HG02571 (cell line): ENCODE data around the gene ALPP.
"Not testable (repeated sequence)": the region's sequence is repeated elsewhere in the genome, so short reads cannot be mapped to it uniquely, and the experiment has no call there.

Experiments
- ATAC-seq: cut with Tn5 transposase; IDR thresholded peaks from one replicate; pipeline ENCODE4 v1.9.1; 2021; ENCODE audit warnings: mild to moderate bottlenecking, moderate library complexity; ENCODE audit not compliant: unreplicated experiment

ALPP gene

GRCh38 chr2:232419245-232420072 is 40.9 kb downstream of the ALPP start:
- no peak for ATAC-seq

- ATAC-seq: no peak
These were observed 41.5 kb downstream of the ALPP start for GRCh38 chr2:232420073-232420454.

- ATAC-seq: no peak
These were observed 42.1 kb downstream of the ALPP start for GRCh38 chr2:232420463-232421188.

GRCh38 chr2:232421189-232421785 is 42.7 kb downstream of the ALPP start:
- ATAC-seq: no peak

- ATAC-seq: no peak
These were observed 43.5 kb downstream of the ALPP start for GRCh38 chr2:232422051-232422450.

- ATAC-seq: not testable (repeated sequence)
These were observed 44.4 kb downstream of the ALPP start for GRCh38 chr2:232422996-232423395.

GRCh38 chr2:232423407-232423806 is 44.9 kb downstream of the ALPP start:
- ATAC-seq: not testable (repeated sequence)

GRCh38 chr2:232431705-232432590 is 53.4 kb downstream of the ALPP start:
- no peak for ATAC-seq
